HepG2 (cell line): Measurements from ENCODE around the gene SERPINB10. TPM values are rescaled to one million over a fixed set of nuclear protein-coding genes. Genes with fewer than 3 reads are reported as not detected.
"Not testable (repeated sequence)": the region's sequence is repeated elsewhere in the genome, so short reads cannot be mapped to it uniquely, and the experiment has no call there.

Experiments
- ATAC-seq: fragments of 200-7000 bp; cut with Tn5 transposase; 3 replicates; pipeline ENCODE4 v1.9.1; 2020; ENCODE audit warnings: mild to moderate bottlenecking, moderate library complexity
- BruUV-seq: library from RNA; stranded (reverse); fragments of 400-500 nt; replicated peaks from 2 replicates; lab custom pipeline; 2021; lab: Mats Ljungman, UMichigan
- CTCF ChIA-PET: fragments of 300-600 bp; formaldehyde crosslinking; extraction: SDS; loops from one replicate; lab custom pipeline; 2021; ENCODE audit warnings: low total read pairs, inconsistent platforms, low intra/inter-chr PET ratio; lab: Yijun Ruan, JAX
- POLR2A ChIA-PET: fragments of 350-600 bp; sonication (Branson Sonifier 250); formaldehyde crosslinking; loops from one replicate; lab custom pipeline; 2020; ENCODE audit warnings: antibody characterized with exemption, inconsistent platforms; lab: Yijun Ruan, JAX
- DNase-seq: peaks from one replicate; pipeline ENCODE4 v3.0.0-alpha.2; 2015; ENCODE audit warnings: low spot score
- FAIRE-seq: peaks from 3 replicates; lab custom pipeline; 2011; peaks lifted over from hg19 to GRCh38; lab: Jason Lieb, UNC
- H2AFZ ChIP-seq: one replicate; pipeline ENCODE4 v1.6.1; 2011; ENCODE audit warnings: low read length, inconsistent platforms
- H3K27ac ChIP-seq: fragments of 300-600 bp; 3 replicates; pipeline ENCODE4 v1.8.0; 2011; ENCODE audit warnings: mixed run types, mild to moderate bottlenecking, mixed read lengths, low read length, inconsistent platforms; ENCODE audit not compliant: insufficient read depth; ENCODE audit errors: extremely low read length
- H3K27me3 ChIP-seq, 2 experiments: fragments of 200-600 bp in 1 of 2; 2 replicates in 1 of 2; 3 replicates in 1 of 2; pipeline versions ENCODE4 v1.6.0 to v1.8.0; 2011; ENCODE audit warnings: low read length in 2 of 2, mild to moderate bottlenecking in 2 of 2, moderate library complexity in 2 of 2, inconsistent platforms in 1 of 2; ENCODE audit not compliant: insufficient read depth in 2 of 2, control insufficient read depth in 1 of 2
- H3K36me3 ChIP-seq, 2 experiments: fragments of 200-600 bp in 1 of 2; replicated peaks in 1 of 2; 2 replicates in 1 of 2; 3 replicates in 1 of 2; pipeline versions ENCODE4 v1.5.1 to v1.8.0; 2011; ENCODE audit warnings: low read length in 2 of 2, inconsistent platforms in 1 of 2; ENCODE audit not compliant: insufficient read depth in 2 of 2, control insufficient read depth in 1 of 2
- H3K4me1 ChIP-seq: 2 replicates; pipeline ENCODE4 v1.5.1; 2012; ENCODE audit warnings: low read length, inconsistent platforms; ENCODE audit not compliant: insufficient read depth
- H3K4me2 ChIP-seq: 2 replicates; pipeline ENCODE4 v1.6.0; 2011; ENCODE audit warnings: low read depth, low read length, inconsistent platforms
- H3K4me3 ChIP-seq, 3 experiments: fragments of 200-600 bp in 1 of 3; sonication (generic), shearing (Covaris generic) in 1 of 3; replicated peaks in 1 of 3; 2 replicates each; pipeline ENCODE4 v1.5.1; 2011 to 2016; ENCODE audit warnings: low read length in 3 of 3, inconsistent platforms in 2 of 3, low read depth in 2 of 3, mild to moderate bottlenecking in 2 of 3, control low read depth in 1 of 3, mixed read lengths in 1 of 3; ENCODE audit not compliant: insufficient read depth in 1 of 3
- H3K79me2 ChIP-seq: one replicate; pipeline ENCODE4 v1.6.1; 2011; ENCODE audit warnings: low read length, inconsistent platforms; ENCODE audit not compliant: insufficient read depth
- H3K9ac ChIP-seq: 2 replicates; pipeline ENCODE4 v1.6.0; 2011; ENCODE audit warnings: mild to moderate bottlenecking, low read depth, low read length, inconsistent platforms; ENCODE audit not compliant: insufficient read depth
- H3K9me3 ChIP-seq: 2 replicates; pipeline ENCODE4 v1.5.1; 2012; ENCODE audit warnings: mild to moderate bottlenecking, low read length
- H4K20me1 ChIP-seq: 2 replicates; pipeline ENCODE4 v1.6.0; 2011; ENCODE audit warnings: inconsistent platforms, mild to moderate bottlenecking, low read length, moderate library complexity; ENCODE audit not compliant: insufficient read depth
- PHB2 ChIP-seq: fragments of 450-650 bp; IDR thresholded peaks from 2 replicates; pipeline ENCODE4 v1.6.1; 2018; ENCODE audit not compliant: partially characterized antibody
- PITX1 ChIP-seq: sonication (generic); formaldehyde crosslinking; IDR thresholded peaks from 2 replicates; pipeline ENCODE4 v1.5.1; 2020; ENCODE audit warnings: mild to moderate bottlenecking, missing genetic modification reagents
- RFXAP ChIP-seq: sonication (generic); formaldehyde crosslinking; IDR thresholded peaks from 2 replicates; pipeline ENCODE4 v1.4.0; 2020; ENCODE audit warnings: missing genetic modification reagents, borderline replicate concordance
- ZNF367 ChIP-seq: sonication (generic); formaldehyde crosslinking; IDR thresholded peaks from 2 replicates; pipeline ENCODE4 v1.4.0; 2020; ENCODE audit warnings: missing genetic modification reagents, borderline replicate concordance
- ZNF557 ChIP-seq: sonication (generic); formaldehyde crosslinking; IDR thresholded peaks from 2 replicates; pipeline ENCODE4 v1.4.0; 2020; ENCODE audit warnings: missing genetic modification reagents
- ZNF776 ChIP-seq: sonication (generic); formaldehyde crosslinking; IDR thresholded peaks from 2 replicates; pipeline ENCODE4 v1.4.0; 2020; ENCODE audit warnings: mild to moderate bottlenecking, missing genetic modification reagents
- WGBS: methylation state at CpG from one replicate; pipeline ENCODE4 v1.1.6; 2017; ENCODE audit warnings: low lambda C conversion rate; 5-methylcytosine and 5-hydroxymethylcytosine counted together
- in situ Hi-C: cut with HindIII; loops from 2 replicates; pipeline ENCODE4 v1.10.0; 2017; ENCODE audit warnings: low pct_unique_long_range_greater_than_20kb; ENCODE audit not compliant: extremely low pct_ligation_motif_present
- intact Hi-C: fragments of 100-400 bp; cut with micrococcal nuclease; formaldehyde crosslinking; loops from one replicate; pipeline ENCODE4 v1.10.0; 2022; ENCODE audit not compliant: unreplicated experiment
- polyA plus RNA-seq, 8 experiments: library from polyadenylated mRNA; depleted of rRNA in 3 of 8; stranded (reverse) in 7 of 8; unstranded in 1 of 8; fragments of >200 nt; fragmentation: Illumina TruSeq in 4 of 8; extraction: Trizol in 4 of 8; gene quantifications; 2 replicates each; pipeline versions ENCODE4 v1.2.1 to v1.2.3, GENCODE V29; 2011 to 2016; ENCODE audit warnings: low read depth in 4 of 8, missing spikeins in 1 of 8, mixed read lengths in 1 of 8; ENCODE audit not compliant: insufficient read depth in 1 of 8
- total RNA-seq, 5 experiments: library from RNA; depleted of rRNA; stranded (reverse); fragments of >200 nt; fragmentation: Illumina TruSeq; extraction: Trizol; gene quantifications; 2 replicates each; pipeline ENCODE4 v1.2.3, GENCODE V29; 2016; ENCODE audit warnings: low read depth in 1 of 5

SERPINB10 gene
- total and polyA plus RNA-seq, 2 of the 13 experiments (the other 11 are each of a cell fraction or from before 2014, with no cell fraction given), result not detected

DNA sequence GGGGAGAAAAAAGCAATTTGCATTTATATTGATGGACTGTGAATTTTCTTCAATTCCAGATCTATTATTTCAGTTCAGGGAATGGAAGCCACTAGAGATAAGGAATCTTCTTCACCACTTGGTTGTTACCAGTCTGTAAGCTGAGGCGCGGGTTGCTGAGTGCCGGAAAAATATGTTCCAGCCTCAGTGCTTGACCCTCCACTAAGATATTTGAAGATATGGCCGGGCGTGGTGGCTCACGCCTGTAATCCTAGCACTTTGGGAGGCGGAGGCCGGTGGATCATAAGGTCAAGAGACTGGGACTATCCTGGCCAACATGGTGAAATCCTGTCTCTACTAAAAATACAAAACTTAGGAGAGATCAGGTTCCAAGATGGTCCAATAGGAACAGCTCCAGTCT, 32.2 kb downstream of the SERPINB10 start:
- Histone ChIP-seq H3K79me2 (no peaks in the 10 kb centered on the region), H3K4me3 (no peak overlapping the region), H3K4me1 (no peaks in the 10 kb centered on the region), H4K20me1 (no peaks in the 10 kb centered on the region), H2AFZ (no peak overlapping the region), H3K36me3 (no peaks in the 10 kb centered on the region), H3K27me3 (0 out of 5 replicates have a peak, but pooled peaks cover 0 to 9% of the 10 kb centered on the region in 2 experiments), H3K4me2 (no peak overlapping the region), H3K9ac (no peak overlapping the region), H3K9me3 (no peaks in the 10 kb centered on the region), H3K27ac (no peak overlapping the region)
- FAIRE-seq (no peak), DNase-seq (no peak), ATAC-seq (no peak)
- in situ Hi-C loops, result no loop called here
- no peak for TF ChIP-seq PITX1 (CRISPR knock-in tag)
- no peak for TF ChIP-seq PHB2
- no peak for TF ChIP-seq ZNF776
- TF ChIP-seq RFXAP (CRISPR knock-in tag), result no peak
- no peak for TF ChIP-seq ZNF557
- no peak for TF ChIP-seq ZNF367 (CRISPR knock-in tag)
- 34% methylated on average over 8 of the region's 8 CpGs for WGBS
- intact Hi-C loops, result no loop called here
- POLR2A ChIA-PET, result no interaction called here
- no TSS peak for BruUV-seq
- CTCF ChIA-PET, result no interaction called here

DNA sequence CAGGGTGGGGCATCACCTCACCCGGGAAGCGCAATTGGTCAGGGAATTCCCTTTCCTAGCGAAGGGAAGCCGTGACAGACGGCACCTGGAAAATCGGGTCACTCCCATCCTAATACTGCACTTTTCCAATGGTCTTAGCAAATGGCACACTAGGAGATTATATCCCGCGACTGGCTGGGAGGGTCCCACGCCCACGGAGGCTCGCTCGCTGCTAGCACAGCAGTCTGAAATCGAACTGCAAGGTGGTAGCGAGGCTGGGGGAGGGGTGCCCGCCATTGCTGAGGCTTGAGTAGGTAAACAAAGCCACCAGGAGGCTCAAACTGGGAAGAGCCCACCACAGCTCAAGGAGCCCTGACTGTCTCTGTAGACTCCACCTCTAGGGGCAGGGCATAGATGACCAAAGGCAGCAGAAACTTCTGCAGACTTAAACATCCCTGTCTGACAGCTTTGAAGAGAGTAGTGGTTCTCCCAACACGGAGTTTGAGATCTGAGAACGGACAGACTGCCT, 32.8 kb downstream of the SERPINB10 start:
- DNase-seq, H3K9ac ChIP-seq, CTCF ChIA-PET, intact Hi-C loops, H3K4me2 ChIP-seq, H3K27me3 ChIP-seq, H3K4me1 ChIP-seq, H3K36me3 ChIP-seq, POLR2A ChIA-PET, H3K27ac ChIP-seq, H2AFZ ChIP-seq, FAIRE-seq, H4K20me1 ChIP-seq, in situ Hi-C loops, BruUV-seq, H3K9me3 ChIP-seq, ATAC-seq, H3K79me2 ChIP-seq, H3K4me3 ChIP-seq: not testable (repeated sequence)
- WGBS, result 0% methylated on average over 1 of the region's 17 CpGs
